ENCODE results near the gene PRIM2. TPM values are rescaled to one million over a fixed set of nuclear protein-coding genes. Genes with fewer than 3 reads are reported as not detected.
A peak's percentile ranks its signal among the peaks of the same experiment; 100 is the strongest.

The PRIM2 gene
- total and polyA plus RNA-seq, 2 of the 8 experiments (the other 6 are each of a cell fraction or from before 2014, with no cell fraction given) = 20.8 to 46.8 TPM

DNA sequence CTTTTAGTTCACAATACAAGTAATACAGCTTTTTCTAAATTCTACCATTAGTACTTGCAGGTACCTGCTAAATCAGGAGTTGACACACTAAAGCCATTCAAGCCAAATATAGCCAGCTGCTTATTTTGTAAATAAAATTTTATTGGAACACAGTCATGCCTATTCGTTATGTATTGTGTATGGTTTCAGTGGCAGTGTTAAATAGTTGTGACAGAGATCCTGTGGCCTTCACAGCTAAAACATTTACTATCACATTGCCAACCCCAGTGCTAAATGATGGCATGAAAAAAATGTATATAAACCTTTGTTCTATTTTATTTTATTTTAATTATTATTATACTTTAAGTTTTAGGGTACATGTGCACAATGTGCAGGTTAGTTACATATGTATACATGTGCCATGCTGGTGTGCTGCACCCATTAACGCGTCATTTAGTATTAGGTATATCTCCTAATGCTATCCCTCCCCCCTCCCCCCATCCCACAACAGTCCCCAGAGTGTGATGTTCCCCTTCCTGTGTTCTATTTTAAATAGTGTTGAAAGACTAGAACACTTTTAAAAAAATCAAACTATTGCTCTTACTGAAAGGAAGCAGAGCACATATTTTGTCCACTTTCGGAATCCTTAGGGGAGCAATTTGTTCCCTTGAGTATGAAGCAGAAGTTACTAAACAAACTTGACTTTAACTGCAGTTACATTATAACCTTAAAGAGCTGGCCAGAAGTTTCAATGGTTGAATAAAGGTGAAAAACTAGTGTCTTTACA, 115.7 kb downstream of the PRIM2 start:
- no peak overlapping the region for H3K27ac ChIP-seq (ENCODE audit: low read depth, low read length)
- H3K79me1 ChIP-seq (ENCODE audit: low read depth, low read length) = no peaks in the 10 kb centered on the region
- no peaks in the 10 kb centered on the region for H3K27me3 ChIP-seq (replicated peaks in 1 of 4; ENCODE audit: control insufficient read depth in 3 of 4, extremely low read depth in 1 of 4, insufficient read depth in 3 of 4, low read length in 3 of 4)
- WGBS, 2 experiments (ENCODE audit: extremely low coverage in 1 of 2, insufficient coverage in 1 of 2, insufficient read length in 1 of 2, insufficient replicate concordance in 2 of 2, low coverage in 1 of 2, low lambda C conversion rate in 2 of 2, missing lambda C conversion rate in 1 of 2) = 82% methylated on average over 4 of the region's 4 CpGs; no CpG with 5 or more reads in 1 of the 2 experiments
- no peak overlapping the region for H3K18ac ChIP-seq (ENCODE audit: extremely low read depth, low read length)
- no peak overlapping the region for H2BK12ac ChIP-seq (ENCODE audit: low read depth, low read length)
- ChIA-PET CTCF (ENCODE audit: partially characterized antibody) (no interaction called here), POLR2A (ENCODE audit: partially characterized antibody) (interaction anchor here (1.0 kb wide), 2 partner anchors 9 to 12 kb away, joined by 3 to 5 read pairs; no protein-coding TSS in a partner anchor)
- no peak overlapping the region for H4K5ac ChIP-seq (ENCODE audit: insufficient read length, low read depth, low read length)
- no peak overlapping the region for H3K56ac ChIP-seq (replicated peaks; ENCODE audit: insufficient read length, low read depth, low read length)
- H4K8ac ChIP-seq (ENCODE audit: extremely low read depth, insufficient read depth, low read length) = no peak overlapping the region
- H4K20me1 ChIP-seq (replicated peaks in 1 of 2; ENCODE audit: control insufficient read depth in 1 of 2, insufficient read depth in 2 of 2, low read length in 2 of 2) = no peaks in the 10 kb centered on the region
- peaks cover 0 to 5% of the 10 kb centered on the region in 2 experiments; a peak in 2 of 4 replicates for H3K79me2 ChIP-seq (ENCODE audit: control insufficient read depth in 1 of 2, insufficient read depth in 2 of 2, low read length in 2 of 2)
- H3K9ac ChIP-seq (replicated peaks in 1 of 4; ENCODE audit: extremely low read depth in 1 of 4, low read depth in 3 of 4, low read length in 3 of 4) = no peak overlapping the region
- no peak overlapping the region for H3K23ac ChIP-seq (ENCODE audit: insufficient read length)
- H3K36me3 ChIP-seq (ENCODE audit: control insufficient read depth in 2 of 4, insufficient read depth in 4 of 4, low read length in 3 of 4) = no peaks in the 10 kb centered on the region
- no peak overlapping the region for H2BK120ac ChIP-seq (replicated peaks; ENCODE audit: low read depth, low read length)
- H2AK5ac ChIP-seq (ENCODE audit: low read depth, low read length) = no peak overlapping the region
- no peaks in the 10 kb centered on the region for H3K4me1 ChIP-seq (replicated peaks in 1 of 4; ENCODE audit: control insufficient read depth in 3 of 4, insufficient read depth in 4 of 4, low read length in 3 of 4)
- DNase-seq (ENCODE audit: low read depth in 1 of 2, low spot score in 2 of 2) (no peak), FAIRE-seq (no peak)
- no peak overlapping the region for H3K4me3 ChIP-seq (ENCODE audit: extremely low read depth in 1 of 4, insufficient read depth in 2 of 4, low read depth in 3 of 4, low read length in 4 of 4)
- TF ChIP-seq, protein P1, sequence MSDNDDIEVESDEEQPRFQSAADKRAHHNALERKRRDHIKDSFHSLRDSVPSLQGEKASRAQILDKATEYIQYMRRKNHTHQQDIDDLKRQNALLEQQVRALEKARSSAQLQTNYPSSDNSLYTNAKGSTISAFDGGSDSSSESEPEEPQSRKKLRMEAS (IDR thresholded peaks at IDR 0.05) = no peak
- TF ChIP-seq YY1 (IDR thresholded peaks at IDR 0.05; ENCODE audit: low read depth, low read length) (no peak), USF2 (IDR thresholded peaks at IDR 0.05; ENCODE audit: low read length) (no peak), CBX8 (IDR thresholded peaks at IDR 0.05; ENCODE audit: borderline replicate concordance, low read depth, low read length) (no peak)
- H3K4me2 ChIP-seq (ENCODE audit: insufficient read depth in 1 of 2, low read depth in 2 of 2, low read length in 2 of 2) = no peak overlapping the region
- no peak overlapping the region for H4K91ac ChIP-seq (replicated peaks; ENCODE audit: insufficient read length, low read length)
- peak overlapping the region; percentile 85 for H3K4ac ChIP-seq (replicated peaks; ENCODE audit: insufficient read length, low read depth, low read length)
- H3K23me2 ChIP-seq (ENCODE audit: low read depth, low read length) = no peaks in the 10 kb centered on the region
- H2BK5ac ChIP-seq (ENCODE audit: low read depth, low read length) = no peak overlapping the region
- H2BK15ac ChIP-seq (ENCODE audit: low read length) = no peak overlapping the region
- no peaks in the 10 kb centered on the region for H3K9me3 ChIP-seq (ENCODE audit: insufficient read depth in 2 of 2, low read depth in 1 of 2, low read length in 1 of 2)
- no peak overlapping the region for H2AFZ ChIP-seq (ENCODE audit: low read length)
- no peak overlapping the region for H3K14ac ChIP-seq (ENCODE audit: insufficient read length)
- H2BK20ac ChIP-seq (ENCODE audit: low read length) = no peak overlapping the region

Data from H1 (cell line).